Femur (tissue), 1 donor: Measurements from ENCODE around the gene EML1.

ENCODE experiments used
- DNase-seq: peaks from one replicate; pipeline ENCODE4 v3.0.0-alpha.2; 2017

Gene EML1

DNA sequence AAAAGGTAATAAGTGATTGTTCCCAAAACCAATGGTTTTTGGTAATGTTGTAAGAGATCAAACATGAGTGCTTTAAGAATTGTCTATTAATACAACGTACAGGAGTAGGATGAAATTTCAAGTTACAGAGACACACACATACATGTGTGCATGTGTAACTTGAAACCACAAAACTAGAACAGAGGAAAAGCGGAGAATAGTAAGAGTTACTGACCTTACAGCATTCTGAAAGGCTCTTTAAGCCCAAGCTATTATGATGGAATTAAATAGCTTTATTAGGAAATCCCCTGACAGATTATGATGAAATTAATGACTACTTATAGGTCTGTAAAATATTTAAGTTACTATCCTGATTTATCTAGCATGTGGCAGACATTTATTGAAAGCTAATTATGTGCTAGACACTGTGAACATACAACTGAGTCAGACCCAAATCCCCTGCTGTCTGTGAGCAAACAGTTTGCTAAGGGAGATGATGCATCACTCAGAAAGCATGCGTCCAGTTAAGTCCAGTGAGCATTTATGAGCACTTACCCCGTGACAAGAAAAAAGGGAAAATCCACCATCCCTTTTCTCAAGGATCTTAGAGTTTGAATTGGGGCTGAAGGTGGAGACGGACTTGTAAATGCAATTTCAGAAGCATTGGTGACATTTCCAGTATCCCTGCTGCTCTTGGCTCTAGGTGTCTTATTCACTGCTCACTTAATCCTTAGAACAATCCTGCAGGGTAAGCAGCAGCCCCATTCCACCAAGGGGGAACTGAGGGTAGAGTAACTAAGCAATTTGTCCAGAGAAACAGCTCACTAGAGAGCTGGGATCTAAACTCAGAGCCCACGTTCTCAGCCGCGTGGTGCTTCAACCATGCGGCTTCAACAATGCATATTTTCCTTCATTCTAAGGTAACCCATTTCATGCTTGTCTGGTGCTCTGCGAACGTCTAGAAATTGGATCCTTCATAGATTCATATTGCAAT is 117.4 kb downstream of the EML1 start:
- DNase-seq: no peak

GRCh38 chr14:99915305-99916090 is 122.3 kb downstream of the EML1 start:
- DNase-seq: no peak

GRCh38 chr14:99916091-99916383 is 122.8 kb downstream of the EML1 start:
- DNase-seq: no peak

DNA sequence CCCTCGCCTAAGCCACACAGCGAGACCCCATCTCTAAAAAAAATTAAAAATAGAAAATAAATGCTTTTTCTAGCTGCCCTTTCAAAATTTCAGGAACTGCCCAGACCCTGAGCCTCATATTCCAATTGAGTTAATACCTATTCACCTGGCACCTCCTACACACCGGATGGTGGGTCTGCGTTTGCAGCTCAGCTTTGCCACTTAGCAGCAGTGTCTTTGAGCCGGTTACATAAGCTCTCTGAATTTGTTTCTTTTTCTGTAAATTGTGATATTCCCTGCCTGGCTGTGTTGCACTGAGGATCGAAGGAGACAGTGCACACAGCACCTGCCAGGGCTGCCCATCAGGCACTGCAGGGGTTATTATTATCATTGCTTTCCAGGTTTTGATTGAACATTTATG is 125.6 kb downstream of the EML1 start:
- no peak for DNase-seq

GRCh38 chr14:99921425-99921824 is 128.2 kb downstream of the EML1 start:
- no peak for DNase-seq

DNA sequence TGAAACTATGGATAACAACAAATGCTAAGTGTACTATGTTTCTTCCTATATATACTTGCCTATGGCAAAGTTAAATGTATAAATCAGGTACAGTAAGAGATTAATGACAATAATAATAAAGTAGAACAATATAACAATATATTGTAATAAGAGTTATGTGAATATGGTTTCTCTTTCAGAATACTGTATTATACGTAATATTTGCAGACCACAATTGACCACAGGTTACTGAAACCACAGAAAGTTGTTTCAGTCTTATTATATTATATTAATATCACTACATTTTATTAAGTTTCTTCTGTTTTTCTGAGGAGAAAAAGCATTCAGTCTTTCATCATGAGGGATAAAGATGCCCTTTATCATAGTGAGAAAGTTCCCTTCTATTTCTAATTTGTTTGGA is 131.2 kb downstream of the EML1 start:
- DNase-seq: no peak

GRCh38 chr14:99925471-99925870 is 132.3 kb downstream of the EML1 start:
- no peak for DNase-seq

GRCh38 chr14:99928963-99929362 is 135.8 kb downstream of the EML1 start:
- no peak for DNase-seq

DNA sequence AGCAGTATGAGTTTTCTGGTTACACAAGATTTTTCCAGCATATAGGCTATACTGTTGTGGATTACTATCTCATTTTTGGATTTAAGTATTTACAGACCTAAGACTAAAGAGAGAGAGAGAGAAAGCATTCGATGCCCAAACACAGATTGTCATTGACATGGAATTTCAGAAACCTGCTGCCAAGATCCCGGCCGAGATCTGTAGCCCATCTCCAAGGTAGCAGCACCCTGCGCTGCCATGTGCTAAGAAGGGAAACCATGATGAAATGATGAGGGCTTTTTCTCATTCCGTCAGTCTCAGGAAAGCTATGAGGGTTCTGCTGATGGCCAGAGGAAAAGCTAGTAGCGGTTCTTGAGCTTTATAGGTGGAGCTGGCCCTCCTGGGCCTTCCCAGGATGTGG is 136.4 kb downstream of the EML1 start:
- no peak for DNase-seq

GRCh38 chr14:99930420-99931274 is 137.4 kb downstream of the EML1 start:
- no peak for DNase-seq

GRCh38 chr14:99931308-99931707 is 138.1 kb downstream of the EML1 start:
- DNase-seq: no peak

GRCh38 chr14:99936056-99936455 is 142.8 kb downstream of the EML1 start:
- no peak for DNase-seq

DNA sequence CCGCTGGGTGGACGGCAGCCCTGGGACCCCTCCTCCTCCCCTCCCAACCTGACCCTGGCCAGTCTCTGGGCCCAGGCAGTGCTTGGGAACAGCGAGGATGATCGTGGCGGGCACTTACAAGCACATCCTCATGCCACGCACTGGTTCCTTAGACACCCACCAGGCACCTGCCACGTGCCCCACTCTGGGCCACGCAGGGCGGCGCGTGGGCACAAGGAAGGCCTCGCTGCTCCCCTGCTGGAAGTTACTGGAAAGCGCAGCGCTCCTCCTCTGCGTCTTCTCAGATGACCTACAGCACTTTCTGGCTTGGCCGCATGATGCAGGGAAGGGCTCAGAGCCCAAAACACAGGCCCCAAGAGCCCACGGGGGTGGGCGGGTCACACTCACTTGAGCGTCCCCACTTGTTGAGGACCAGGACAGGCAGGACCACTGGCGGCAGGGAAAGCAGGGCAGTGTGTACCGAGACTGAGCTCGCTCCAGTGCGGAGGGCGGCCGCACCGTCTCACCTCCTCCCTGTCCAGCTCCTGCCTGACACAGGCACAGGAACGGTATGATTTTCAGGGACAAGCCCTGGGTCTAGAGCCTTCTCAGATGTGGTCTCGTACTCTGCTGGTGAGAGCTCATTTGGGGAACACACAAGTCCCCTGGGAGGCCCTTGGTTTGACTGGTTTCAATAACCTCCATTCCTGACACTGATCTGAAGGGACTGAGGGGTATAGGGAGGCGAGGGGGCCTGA is 143.7 kb downstream of the EML1 start:
- DNase-seq: no peak

DNA sequence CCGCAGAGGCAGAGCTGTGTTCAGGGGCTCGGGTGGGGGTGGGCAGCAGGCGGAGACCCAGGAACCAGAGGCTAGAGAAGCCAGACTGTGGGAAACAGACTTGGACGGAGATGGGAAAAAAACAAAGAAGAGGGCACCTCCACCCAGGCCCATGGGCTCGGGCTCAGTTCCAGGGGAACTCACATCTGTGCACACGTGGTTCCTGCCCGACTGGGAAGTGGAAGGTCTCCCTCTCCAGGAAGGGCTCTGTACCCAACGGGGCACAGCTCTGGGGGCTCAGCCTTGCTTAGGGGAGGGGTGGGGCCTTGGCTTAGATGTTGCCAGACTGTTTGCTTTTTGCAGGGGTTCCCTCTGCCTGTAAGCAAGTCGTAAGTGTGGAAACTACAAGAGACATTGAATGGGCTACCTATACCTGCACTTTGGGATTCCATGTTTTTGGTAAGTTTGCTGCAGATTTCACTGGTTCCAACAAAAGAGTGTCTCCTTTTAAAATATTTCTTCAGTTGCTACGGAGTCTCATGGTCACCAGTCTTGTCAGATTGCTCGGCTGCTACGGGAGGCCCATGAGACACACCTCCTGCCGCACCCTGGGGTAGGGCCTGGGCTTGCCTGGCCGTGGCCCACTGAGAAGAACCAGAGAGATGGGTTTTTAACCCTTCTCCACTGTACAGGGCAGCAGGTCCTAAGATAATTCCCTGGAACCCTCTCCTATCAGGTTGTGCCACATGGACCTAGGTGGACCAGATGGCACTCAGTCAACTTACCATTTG is 144.4 kb downstream of the EML1 start:
- no peak for DNase-seq

DNA sequence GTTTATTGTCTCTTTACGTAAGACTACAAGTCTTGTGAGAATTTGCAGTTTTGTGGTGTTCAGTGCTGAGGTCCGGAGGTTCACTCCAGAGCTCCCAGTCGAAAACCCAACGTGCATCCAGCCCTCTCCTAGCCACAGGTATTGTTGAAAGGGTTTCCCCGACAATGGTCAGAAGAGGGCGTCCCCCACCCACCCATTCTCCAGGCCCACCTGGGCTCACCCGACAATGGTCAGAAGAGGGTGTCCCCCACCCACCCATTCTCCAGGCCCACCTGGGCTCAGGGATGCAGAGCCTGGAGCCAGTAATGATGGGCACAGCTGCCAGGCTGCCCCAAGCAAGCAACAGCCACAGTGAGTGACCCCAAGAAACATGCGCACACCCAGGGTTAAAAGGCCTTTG is 145.2 kb downstream of the EML1 start:
- no peak for DNase-seq

DNA sequence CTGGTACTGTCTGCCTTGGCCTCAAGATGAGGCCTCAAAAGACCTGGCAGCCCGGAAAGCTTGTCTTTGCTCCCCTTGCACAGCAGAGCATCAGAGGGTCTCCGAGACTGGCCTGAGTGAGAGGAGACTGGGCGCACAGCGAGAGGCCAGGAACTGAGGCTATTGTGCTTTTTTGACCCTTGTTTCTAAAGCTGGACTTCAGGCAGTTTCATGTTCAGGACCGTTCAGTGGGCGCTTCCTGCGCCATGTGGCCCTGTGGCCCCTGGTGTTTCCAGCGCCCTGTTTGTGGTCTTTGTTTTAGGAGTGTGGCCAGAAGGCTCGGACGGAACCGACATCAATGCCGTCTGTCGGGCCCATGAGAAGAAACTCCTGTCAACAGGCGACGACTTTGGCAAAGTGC is 145.7 kb downstream of the EML1 start:
- DNase-seq: no peak

- no peak for DNase-seq
Observed at GRCh38 chr14:99939421-99939820, 146.2 kb downstream of the EML1 start.

GRCh38 chr14:99940064-99940463 is 146.9 kb downstream of the EML1 start:
- DNase-seq: no peak

GRCh38 chr14:99941211-99941610 is 148.0 kb downstream of the EML1 start:
- no peak for DNase-seq

GRCh38 chr14:99943620-99944019 is 150.4 kb downstream of the EML1 start:
- no peak for DNase-seq

- DNase-seq: no peak
Observed at GRCh38 chr14:99944241-99944651, 151.0 kb downstream of the EML1 start.
